HCT116 (cell line): ENCODE data around the gene TIMP3.

ENCODE experiments used
- CBX3 ChIP-seq: IDR thresholded peaks from 2 replicates; pipeline ENCODE4 v1.6.1; 2012; ENCODE audit warnings: low read depth
- EZH2phosphoT487 ChIP-seq: fragments of 200-600 bp; IDR thresholded peaks from 2 replicates; pipeline ENCODE4 v1.6.1; 2018; ENCODE audit warnings: antibody characterized with exemption, borderline replicate concordance
- POLR2AphosphoS5 ChIP-seq: IDR thresholded peaks from 2 replicates; pipeline ENCODE4 v1.6.1; 2011; ENCODE audit warnings: mild to moderate bottlenecking, low read depth, low read length, moderate library complexity
- RAD21 ChIP-seq: IDR thresholded peaks from 2 replicates; pipeline ENCODE4 v1.6.1; 2012; ENCODE audit warnings: low read depth, mild to moderate bottlenecking
- SIN3A ChIP-seq: IDR thresholded peaks from 2 replicates; pipeline ENCODE4 v1.6.1; 2012; ENCODE audit warnings: low read depth
- YY1 ChIP-seq: IDR thresholded peaks from 2 replicates; pipeline ENCODE4 v1.6.1; 2011; ENCODE audit warnings: low read length, low read depth, moderate library complexity, mild to moderate bottlenecking; ENCODE audit not compliant: insufficient replicate concordance; ENCODE audit errors: extremely low read depth
- TF ChIP-seq, protein P1 (sequence below), 3 experiments: fragments of 200-600 bp in 1 of 3; sonication (generic) in 1 of 3; IDR thresholded peaks in 2 of 3; conservative IDR thresholded peaks in 1 of 3; 2 replicates each; pipeline ENCODE4 v1.5.1; 2012 to 2017; ENCODE audit warnings: low read depth in 2 of 3, low read length in 2 of 3, antibody characterized with exemption in 1 of 3, borderline replicate concordance in 1 of 3, control low read depth in 1 of 3, mild to moderate bottlenecking in 1 of 3, mixed read lengths in 1 of 3, mixed run types in 1 of 3, moderate library complexity in 1 of 3; ENCODE audit not compliant: insufficient read depth in 1 of 3
- TF ChIP-seq, protein P2 (sequence below): IDR thresholded peaks from 2 replicates; pipeline ENCODE4 v1.6.1; 2012

GRCh38 chr22:32817137-32817730, 15.7 kb downstream of the TIMP3 start:
- TF ChIP-seq, protein P1, sequence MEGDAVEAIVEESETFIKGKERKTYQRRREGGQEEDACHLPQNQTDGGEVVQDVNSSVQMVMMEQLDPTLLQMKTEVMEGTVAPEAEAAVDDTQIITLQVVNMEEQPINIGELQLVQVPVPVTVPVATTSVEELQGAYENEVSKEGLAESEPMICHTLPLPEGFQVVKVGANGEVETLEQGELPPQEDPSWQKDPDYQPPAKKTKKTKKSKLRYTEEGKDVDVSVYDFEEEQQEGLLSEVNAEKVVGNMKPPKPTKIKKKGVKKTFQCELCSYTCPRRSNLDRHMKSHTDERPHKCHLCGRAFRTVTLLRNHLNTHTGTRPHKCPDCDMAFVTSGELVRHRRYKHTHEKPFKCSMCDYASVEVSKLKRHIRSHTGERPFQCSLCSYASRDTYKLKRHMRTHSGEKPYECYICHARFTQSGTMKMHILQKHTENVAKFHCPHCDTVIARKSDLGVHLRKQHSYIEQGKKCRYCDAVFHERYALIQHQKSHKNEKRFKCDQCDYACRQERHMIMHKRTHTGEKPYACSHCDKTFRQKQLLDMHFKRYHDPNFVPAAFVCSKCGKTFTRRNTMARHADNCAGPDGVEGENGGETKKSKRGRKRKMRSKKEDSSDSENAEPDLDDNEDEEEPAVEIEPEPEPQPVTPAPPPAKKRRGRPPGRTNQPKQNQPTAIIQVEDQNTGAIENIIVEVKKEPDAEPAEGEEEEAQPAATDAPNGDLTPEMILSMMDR (IDR thresholded peaks at IDR 0.05 in 2 of 3, conservative IDR thresholded peaks at IDR 0.05 in 1 of 3; ENCODE audit: borderline replicate concordance in 1 of 3, insufficient read depth in 1 of 3, low read depth in 2 of 3, low read length in 2 of 3), result no peak
- no peak for TF ChIP-seq CBX3
- no peak for TF ChIP-seq RAD21
- TF ChIP-seq SIN3A, result no peak
- no peak for TF ChIP-seq EZH2phosphoT487
- no peak for TF ChIP-seq YY1
- TF ChIP-seq POLR2AphosphoS5, result no peak
- TF ChIP-seq, protein P2, sequence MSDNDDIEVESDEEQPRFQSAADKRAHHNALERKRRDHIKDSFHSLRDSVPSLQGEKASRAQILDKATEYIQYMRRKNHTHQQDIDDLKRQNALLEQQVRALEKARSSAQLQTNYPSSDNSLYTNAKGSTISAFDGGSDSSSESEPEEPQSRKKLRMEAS, result no peak
